HepG2 (cell line): ENCODE measurements around the gene FLVCR1. TPM values are rescaled to one million over a fixed set of nuclear protein-coding genes. Genes with fewer than 3 reads are reported as not detected.
A peak's percentile ranks its signal among the peaks of the same experiment; 100 is the strongest.

Experiments used
- ATAC-seq: fragments of 200-7000 bp; cut with Tn5 transposase; 3 replicates; pipeline ENCODE4 v1.9.1; 2020; ENCODE audit warnings: mild to moderate bottlenecking, moderate library complexity
- BruUV-seq: library from RNA; stranded (reverse); fragments of 400-500 nt; replicated peaks from 2 replicates; lab custom pipeline; 2021; lab: Mats Ljungman, UMichigan
- CTCF ChIA-PET: fragments of 300-600 bp; formaldehyde crosslinking; extraction: SDS; loops from one replicate; lab custom pipeline; 2021; ENCODE audit warnings: low total read pairs, inconsistent platforms, low intra/inter-chr PET ratio; lab: Yijun Ruan, JAX
- POLR2A ChIA-PET: fragments of 350-600 bp; sonication (Branson Sonifier 250); formaldehyde crosslinking; loops from one replicate; lab custom pipeline; 2020; ENCODE audit warnings: antibody characterized with exemption, inconsistent platforms; lab: Yijun Ruan, JAX
- DNase-seq: peaks from one replicate; pipeline ENCODE4 v3.0.0-alpha.2; 2015; ENCODE audit warnings: low spot score
- FAIRE-seq: peaks from 3 replicates; lab custom pipeline; 2011; peaks lifted over from hg19 to GRCh38; lab: Jason Lieb, UNC
- H2AFZ ChIP-seq: one replicate; pipeline ENCODE4 v1.6.1; 2011; ENCODE audit warnings: low read length, inconsistent platforms
- H3K27ac ChIP-seq: fragments of 300-600 bp; 3 replicates; pipeline ENCODE4 v1.8.0; 2011; ENCODE audit warnings: mixed run types, mild to moderate bottlenecking, mixed read lengths, low read length, inconsistent platforms; ENCODE audit not compliant: insufficient read depth; ENCODE audit errors: extremely low read length
- H3K27me3 ChIP-seq, 2 experiments: fragments of 200-600 bp in 1 of 2; 2 replicates in 1 of 2; 3 replicates in 1 of 2; pipeline versions ENCODE4 v1.6.0 to v1.8.0; 2011; ENCODE audit warnings: low read length in 2 of 2, mild to moderate bottlenecking in 2 of 2, moderate library complexity in 2 of 2, inconsistent platforms in 1 of 2; ENCODE audit not compliant: insufficient read depth in 2 of 2, control insufficient read depth in 1 of 2
- H3K36me3 ChIP-seq, 2 experiments: fragments of 200-600 bp in 1 of 2; replicated peaks in 1 of 2; 2 replicates in 1 of 2; 3 replicates in 1 of 2; pipeline versions ENCODE4 v1.5.1 to v1.8.0; 2011; ENCODE audit warnings: low read length in 2 of 2, inconsistent platforms in 1 of 2; ENCODE audit not compliant: insufficient read depth in 2 of 2, control insufficient read depth in 1 of 2
- H3K4me1 ChIP-seq: 2 replicates; pipeline ENCODE4 v1.5.1; 2012; ENCODE audit warnings: low read length, inconsistent platforms; ENCODE audit not compliant: insufficient read depth
- H3K4me2 ChIP-seq: 2 replicates; pipeline ENCODE4 v1.6.0; 2011; ENCODE audit warnings: low read depth, low read length, inconsistent platforms
- H3K4me3 ChIP-seq, 3 experiments: fragments of 200-600 bp in 1 of 3; sonication (generic), shearing (Covaris generic) in 1 of 3; replicated peaks in 1 of 3; 2 replicates each; pipeline ENCODE4 v1.5.1; 2011 to 2016; ENCODE audit warnings: low read length in 3 of 3, inconsistent platforms in 2 of 3, low read depth in 2 of 3, mild to moderate bottlenecking in 2 of 3, control low read depth in 1 of 3, mixed read lengths in 1 of 3; ENCODE audit not compliant: insufficient read depth in 1 of 3
- H3K79me2 ChIP-seq: one replicate; pipeline ENCODE4 v1.6.1; 2011; ENCODE audit warnings: low read length, inconsistent platforms; ENCODE audit not compliant: insufficient read depth
- H3K9ac ChIP-seq: 2 replicates; pipeline ENCODE4 v1.6.0; 2011; ENCODE audit warnings: mild to moderate bottlenecking, low read depth, low read length, inconsistent platforms; ENCODE audit not compliant: insufficient read depth
- H3K9me3 ChIP-seq: 2 replicates; pipeline ENCODE4 v1.5.1; 2012; ENCODE audit warnings: mild to moderate bottlenecking, low read length
- H4K20me1 ChIP-seq: 2 replicates; pipeline ENCODE4 v1.6.0; 2011; ENCODE audit warnings: inconsistent platforms, mild to moderate bottlenecking, low read length, moderate library complexity; ENCODE audit not compliant: insufficient read depth
- ELF4 ChIP-seq: sonication (generic); formaldehyde crosslinking; IDR thresholded peaks from 2 replicates; pipeline ENCODE4 v1.5.0; 2020; ENCODE audit warnings: missing genetic modification reagents, mild to moderate bottlenecking, moderate library complexity, borderline replicate concordance
- HDAC2 ChIP-seq: sonication (generic); formaldehyde crosslinking; IDR thresholded peaks from 2 replicates; pipeline ENCODE4 v1.4.0; 2020; ENCODE audit warnings: missing genetic modification reagents
- IKZF5 ChIP-seq: IDR thresholded peaks from 2 replicates; pipeline ENCODE4 v1.6.1; 2018; ENCODE audit warnings: missing genetic modification reagents, mild to moderate bottlenecking, missing compliant biosample characterization
- PHF8 ChIP-seq: sonication (generic); formaldehyde crosslinking; IDR thresholded peaks from 2 replicates; pipeline ENCODE4 v1.5.0; 2020; ENCODE audit warnings: missing genetic modification reagents
- SMAD9 ChIP-seq: sonication (generic); formaldehyde crosslinking; IDR thresholded peaks from 2 replicates; pipeline ENCODE4 v1.5.1; 2020; ENCODE audit warnings: mild to moderate bottlenecking, missing genetic modification reagents
- ZIK1 ChIP-seq: sonication (generic); formaldehyde crosslinking; IDR thresholded peaks from 2 replicates; pipeline ENCODE4 v1.5.0; 2020; ENCODE audit warnings: mild to moderate bottlenecking, low read depth, missing genetic modification reagents, borderline replicate concordance
- ZMYM4 ChIP-seq: sonication (generic); formaldehyde crosslinking; IDR thresholded peaks from 2 replicates; pipeline ENCODE4 v1.8.1; 2023; ENCODE audit warnings: mild to moderate bottlenecking, missing genetic modification reagents
- ZNF224 ChIP-seq: sonication (generic); formaldehyde crosslinking; IDR thresholded peaks from 2 replicates; pipeline ENCODE4 v1.5.0; 2020; ENCODE audit warnings: mild to moderate bottlenecking, missing genetic modification reagents
- ZNF556 ChIP-seq: sonication (generic); formaldehyde crosslinking; IDR thresholded peaks from 2 replicates; pipeline ENCODE4 v1.4.0; 2020; ENCODE audit warnings: mild to moderate bottlenecking, missing genetic modification reagents, borderline replicate concordance
- ZNF781 ChIP-seq: sonication (generic); formaldehyde crosslinking; IDR thresholded peaks from 2 replicates; pipeline ENCODE4 v1.5.1; 2020; ENCODE audit warnings: borderline replicate concordance, mild to moderate bottlenecking, missing genetic modification reagents; ENCODE audit errors: not compliant biosample characterization
- ZNF879 ChIP-seq: sonication (generic); formaldehyde crosslinking; IDR thresholded peaks from 2 replicates; pipeline ENCODE4 v1.8.1; 2023; ENCODE audit warnings: missing genetic modification reagents
- ZSCAN9 ChIP-seq: IDR thresholded peaks from 2 replicates; pipeline ENCODE4 v1.6.1; 2016; ENCODE audit warnings: borderline replicate concordance
- WGBS: methylation state at CpG from one replicate; pipeline ENCODE4 v1.1.6; 2017; ENCODE audit warnings: low lambda C conversion rate; 5-methylcytosine and 5-hydroxymethylcytosine counted together
- in situ Hi-C: cut with HindIII; loops from 2 replicates; pipeline ENCODE4 v1.10.0; 2017; ENCODE audit warnings: low pct_unique_long_range_greater_than_20kb; ENCODE audit not compliant: extremely low pct_ligation_motif_present
- intact Hi-C: fragments of 100-400 bp; cut with micrococcal nuclease; formaldehyde crosslinking; loops from one replicate; pipeline ENCODE4 v1.10.0; 2022; ENCODE audit not compliant: unreplicated experiment
- polyA plus RNA-seq, 8 experiments: library from polyadenylated mRNA; depleted of rRNA in 3 of 8; stranded (reverse) in 7 of 8; unstranded in 1 of 8; fragments of >200 nt; fragmentation: Illumina TruSeq in 4 of 8; extraction: Trizol in 4 of 8; gene quantifications; 2 replicates each; pipeline versions ENCODE4 v1.2.1 to v1.2.3, GENCODE V29; 2011 to 2016; ENCODE audit warnings: low read depth in 4 of 8, missing spikeins in 1 of 8, mixed read lengths in 1 of 8; ENCODE audit not compliant: insufficient read depth in 1 of 8
- total RNA-seq, 5 experiments: library from RNA; depleted of rRNA; stranded (reverse); fragments of >200 nt; fragmentation: Illumina TruSeq; extraction: Trizol; gene quantifications; 2 replicates each; pipeline ENCODE4 v1.2.3, GENCODE V29; 2016; ENCODE audit warnings: low read depth in 1 of 5
- TF ChIP-seq, protein P1 (sequence below), 2 experiments: sonication (generic) in 1 of 2; formaldehyde crosslinking in 1 of 2; IDR thresholded peaks; 2 replicates each; pipeline versions ENCODE4 v1.4.0 to v1.6.1; 2016 to 2020; ENCODE audit warnings: borderline replicate concordance in 1 of 2, low read depth in 1 of 2, mild to moderate bottlenecking in 1 of 2, missing genetic modification reagents in 1 of 2

The FLVCR1 gene
- total and polyA plus RNA-seq, 2 of the 13 experiments (the other 11 are each of a cell fraction or from before 2014, with no cell fraction given), result 14.8 to 39.8 TPM

GRCh38 chr1:212943393-212943710, 85.3 kb downstream of the FLVCR1 start (continued):
- TF ChIP-seq, protein P1, sequence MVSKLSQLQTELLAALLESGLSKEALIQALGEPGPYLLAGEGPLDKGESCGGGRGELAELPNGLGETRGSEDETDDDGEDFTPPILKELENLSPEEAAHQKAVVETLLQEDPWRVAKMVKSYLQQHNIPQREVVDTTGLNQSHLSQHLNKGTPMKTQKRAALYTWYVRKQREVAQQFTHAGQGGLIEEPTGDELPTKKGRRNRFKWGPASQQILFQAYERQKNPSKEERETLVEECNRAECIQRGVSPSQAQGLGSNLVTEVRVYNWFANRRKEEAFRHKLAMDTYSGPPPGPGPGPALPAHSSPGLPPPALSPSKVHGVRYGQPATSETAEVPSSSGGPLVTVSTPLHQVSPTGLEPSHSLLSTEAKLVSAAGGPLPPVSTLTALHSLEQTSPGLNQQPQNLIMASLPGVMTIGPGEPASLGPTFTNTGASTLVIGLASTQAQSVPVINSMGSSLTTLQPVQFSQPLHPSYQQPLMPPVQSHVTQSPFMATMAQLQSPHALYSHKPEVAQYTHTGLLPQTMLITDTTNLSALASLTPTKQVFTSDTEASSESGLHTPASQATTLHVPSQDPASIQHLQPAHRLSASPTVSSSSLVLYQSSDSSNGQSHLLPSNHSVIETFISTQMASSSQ (IDR thresholded peaks at IDR 0.05; ENCODE audit: low read depth), result no peak
- TF ChIP-seq, protein P1 (CRISPR knock-in tag; IDR thresholded peaks at IDR 0.05; ENCODE audit: borderline replicate concordance), result no peak
- no peak for TF ChIP-seq ELF4
- TF ChIP-seq ZSCAN9, result no peak
- no peak for TF ChIP-seq ZNF781 (CRISPR knock-in tag)
- peak; percentile 47; the same call in 1 of the 2 replicates for TF ChIP-seq ZMYM4 (CRISPR knock-in tag)
- TF ChIP-seq, all 625 proteins: peak for 4

- no peak overlapping the region for H3K27ac ChIP-seq
- 85% methylated on average over 5 of the region's 6 CpGs for WGBS
- no peaks in the 10 kb centered on the region for H3K27me3 ChIP-seq
- no peak for ATAC-seq
- H3K9me3 ChIP-seq, result no peaks in the 10 kb centered on the region
- no peaks in the 10 kb centered on the region for H4K20me1 ChIP-seq
- H3K4me2 ChIP-seq, result no peak overlapping the region
- no peak for FAIRE-seq
- H3K79me2 ChIP-seq, result no peaks in the 10 kb centered on the region
- in situ Hi-C loops, result no loop called here
- CTCF ChIA-PET, result no interaction called here
- DNase-seq, result no peak
- no peak overlapping the region for H3K9ac ChIP-seq
- no TSS peak for BruUV-seq
- H3K36me3 ChIP-seq, result no peaks in the 10 kb centered on the region
- intact Hi-C loops, result no loop called here
- H3K4me3 ChIP-seq, result no peak overlapping the region
- H3K4me1 ChIP-seq, result peaks cover 16% of the 10 kb centered on the region
- POLR2A ChIA-PET, result no interaction called here
- no peak overlapping the region for H2AFZ ChIP-seq
- TF ChIP-seq ZNF556 (CRISPR knock-in tag) (no peak), ZNF224 (CRISPR knock-in tag) (no peak), HDAC2 (CRISPR knock-in tag) (no peak), SMAD9 (CRISPR knock-in tag) (no peak), IKZF5 (no peak), ZIK1 (no peak), PHF8 (CRISPR knock-in tag) (no peak), ZNF879 (no peak)
- TF ChIP-seq, protein P1 (IDR thresholded peaks at IDR 0.05; ENCODE audit: low read depth), result no peak
- TF ChIP-seq, protein P1 (CRISPR knock-in tag; IDR thresholded peaks at IDR 0.05; ENCODE audit: borderline replicate concordance), result no peak
These were observed 86.3 kb downstream of the FLVCR1 start for GRCh38 chr1:212944229-212944901.
